Tibial nerve (tissue), 3 donors: ENCODE data around the gene TMEM260.

Experiments
- POLR2A ChIP-seq, 2 donors: fragments of 450-650 bp; IDR thresholded peaks; one replicate each; pipeline ENCODE4 v1.6.1; 2017; ENCODE audit warnings: antibody characterized with exemption in 2 of 2, mild to moderate bottlenecking in 2 of 2, moderate library complexity in 2 of 2
- TF ChIP-seq, protein P1 (sequence below), 5 experiments: fragments of 200-600 bp in 3 of 5; fragments of 450-650 bp in 2 of 5; sonication (generic) in 3 of 5; IDR thresholded peaks; one replicate each; pipeline ENCODE4 v1.5.1; 2016 to 2019; ENCODE audit warnings: antibody characterized with exemption in 5 of 5, mild to moderate bottlenecking in 3 of 5, moderate library complexity in 2 of 5

DNA sequence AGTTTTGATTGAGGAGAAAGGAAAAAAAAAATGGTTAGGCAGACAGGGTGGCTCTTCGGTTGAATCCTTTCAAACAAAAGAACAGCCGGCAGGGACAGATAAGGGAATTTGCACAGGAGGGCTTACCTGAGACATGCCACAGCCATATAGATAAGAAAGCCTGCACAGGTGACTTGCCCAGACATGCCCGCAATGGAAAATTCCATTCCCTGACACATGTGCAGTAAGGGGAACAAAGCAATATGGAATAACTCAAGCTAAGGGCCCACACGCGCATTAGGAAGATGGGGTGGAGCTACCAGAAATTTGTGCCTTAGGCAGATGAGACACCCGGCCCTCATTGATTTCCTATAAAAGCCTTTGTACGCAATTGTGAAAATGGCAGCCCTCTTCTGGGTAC, 86.7 kb downstream of the TMEM260 start:
- TF ChIP-seq, protein P1, sequence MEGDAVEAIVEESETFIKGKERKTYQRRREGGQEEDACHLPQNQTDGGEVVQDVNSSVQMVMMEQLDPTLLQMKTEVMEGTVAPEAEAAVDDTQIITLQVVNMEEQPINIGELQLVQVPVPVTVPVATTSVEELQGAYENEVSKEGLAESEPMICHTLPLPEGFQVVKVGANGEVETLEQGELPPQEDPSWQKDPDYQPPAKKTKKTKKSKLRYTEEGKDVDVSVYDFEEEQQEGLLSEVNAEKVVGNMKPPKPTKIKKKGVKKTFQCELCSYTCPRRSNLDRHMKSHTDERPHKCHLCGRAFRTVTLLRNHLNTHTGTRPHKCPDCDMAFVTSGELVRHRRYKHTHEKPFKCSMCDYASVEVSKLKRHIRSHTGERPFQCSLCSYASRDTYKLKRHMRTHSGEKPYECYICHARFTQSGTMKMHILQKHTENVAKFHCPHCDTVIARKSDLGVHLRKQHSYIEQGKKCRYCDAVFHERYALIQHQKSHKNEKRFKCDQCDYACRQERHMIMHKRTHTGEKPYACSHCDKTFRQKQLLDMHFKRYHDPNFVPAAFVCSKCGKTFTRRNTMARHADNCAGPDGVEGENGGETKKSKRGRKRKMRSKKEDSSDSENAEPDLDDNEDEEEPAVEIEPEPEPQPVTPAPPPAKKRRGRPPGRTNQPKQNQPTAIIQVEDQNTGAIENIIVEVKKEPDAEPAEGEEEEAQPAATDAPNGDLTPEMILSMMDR (IDR thresholded peaks at IDR 0.05): no peak
- no peak for TF ChIP-seq POLR2A (IDR thresholded peaks at IDR 0.05)
